ENCODE measurements around the gene MMRN1.

DNA sequence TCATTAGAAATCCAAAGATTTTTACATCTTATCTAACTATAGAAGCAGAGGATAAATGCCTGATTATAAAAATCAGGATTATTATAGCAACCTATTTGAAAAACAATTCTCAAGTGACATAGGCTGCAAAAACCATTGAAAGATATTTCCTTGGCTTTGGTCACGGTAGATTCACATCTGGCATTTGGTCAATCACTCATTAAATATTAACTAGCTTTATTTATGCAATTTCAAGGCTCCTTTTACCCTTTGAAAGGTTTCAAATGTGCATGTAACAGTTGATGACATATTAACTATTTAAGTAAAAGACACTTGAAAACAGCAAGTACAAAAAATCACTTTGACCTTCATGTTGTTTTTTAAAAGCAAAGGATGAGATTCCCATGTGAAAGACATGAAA is 98.1 kb downstream of the MMRN1 start:
- TF ChIP-seq, protein P1, sequence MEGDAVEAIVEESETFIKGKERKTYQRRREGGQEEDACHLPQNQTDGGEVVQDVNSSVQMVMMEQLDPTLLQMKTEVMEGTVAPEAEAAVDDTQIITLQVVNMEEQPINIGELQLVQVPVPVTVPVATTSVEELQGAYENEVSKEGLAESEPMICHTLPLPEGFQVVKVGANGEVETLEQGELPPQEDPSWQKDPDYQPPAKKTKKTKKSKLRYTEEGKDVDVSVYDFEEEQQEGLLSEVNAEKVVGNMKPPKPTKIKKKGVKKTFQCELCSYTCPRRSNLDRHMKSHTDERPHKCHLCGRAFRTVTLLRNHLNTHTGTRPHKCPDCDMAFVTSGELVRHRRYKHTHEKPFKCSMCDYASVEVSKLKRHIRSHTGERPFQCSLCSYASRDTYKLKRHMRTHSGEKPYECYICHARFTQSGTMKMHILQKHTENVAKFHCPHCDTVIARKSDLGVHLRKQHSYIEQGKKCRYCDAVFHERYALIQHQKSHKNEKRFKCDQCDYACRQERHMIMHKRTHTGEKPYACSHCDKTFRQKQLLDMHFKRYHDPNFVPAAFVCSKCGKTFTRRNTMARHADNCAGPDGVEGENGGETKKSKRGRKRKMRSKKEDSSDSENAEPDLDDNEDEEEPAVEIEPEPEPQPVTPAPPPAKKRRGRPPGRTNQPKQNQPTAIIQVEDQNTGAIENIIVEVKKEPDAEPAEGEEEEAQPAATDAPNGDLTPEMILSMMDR (IDR thresholded peaks at IDR 0.05): no peak
- no peak for TF ChIP-seq POLR2A (IDR thresholded peaks at IDR 0.05)

All from lower leg skin (tissue), 3 donors.